B cell (primary cell): ENCODE measurements around the gene MALL. TPM values are rescaled to one million over a fixed set of nuclear protein-coding genes. Genes with fewer than 3 reads are reported as not detected.

Experiments
- ATAC-seq: fragments of 200-7000 bp; cut with Tn5 transposase; one replicate; pipeline ENCODE4 v1.10.0; 2021; ENCODE audit warnings: low read depth, mild to moderate bottlenecking, moderate number of reproducible peaks, moderate library complexity
- CTCF ChIA-PET: fragments of 350-600 bp; sonication (Branson Sonifier 250); formaldehyde crosslinking; loops from one replicate; lab custom pipeline; 2021; ENCODE audit warnings: antibody characterized with exemption, inconsistent platforms; lab: Charles Lee
- POLR2A ChIA-PET: fragments of 350-600 bp; sonication (Branson Sonifier 250); formaldehyde crosslinking; loops from one replicate; lab custom pipeline; 2021; ENCODE audit warnings: antibody characterized with exemption; lab: Charles Lee
- DNase-seq: peaks from one replicate; pipeline ENCODE4 v3.0.0; 2013
- H2AFZ ChIP-seq: 2 replicates; pipeline ENCODE4 v1.6.1; 2012; ENCODE audit warnings: mild to moderate bottlenecking, low read depth, low read length; ENCODE audit not compliant: insufficient read depth, poor library complexity, severe bottlenecking
- H3K27ac ChIP-seq, 2 donors: 1 replicate in 1 of 2; 2 replicates in 1 of 2; pipeline ENCODE4 v1.5.1; 2012 to 2013; ENCODE audit warnings: low read length in 2 of 2, mild to moderate bottlenecking in 2 of 2, moderate library complexity in 1 of 2
- H3K27me3 ChIP-seq, 4 experiments: fragments of 200-600 bp in 1 of 4; sonication (generic) in 1 of 4; replicated peaks in 1 of 4; 1 replicate in 2 of 4; 2 replicates in 2 of 4; pipeline versions ENCODE4 v1.6.1 to v1.7.0; 2013 to 2016; ENCODE audit warnings: low read length in 3 of 4, mild to moderate bottlenecking in 2 of 4, mixed read lengths in 1 of 4, moderate library complexity in 1 of 4; ENCODE audit not compliant: insufficient read depth in 4 of 4, control insufficient read depth in 3 of 4; ENCODE audit errors: control extremely low read depth in 1 of 4
- H3K36me3 ChIP-seq, 2 experiments: replicated peaks in 1 of 2; 1 replicate in 1 of 2; 2 replicates in 1 of 2; pipeline versions ENCODE4 v1.6.1 to v1.7.1; 2013; ENCODE audit warnings: low read length in 1 of 2; ENCODE audit not compliant: insufficient read depth in 2 of 2, control insufficient read depth in 1 of 2; ENCODE audit errors: control extremely low read depth in 1 of 2, extremely low read depth in 1 of 2
- H3K4me1 ChIP-seq, 2 donors: fragments of 200-600 bp in 1 of 2; sonication (generic) in 1 of 2; 1 replicate in 1 of 2; 2 replicates in 1 of 2; pipeline versions ENCODE4 v1.5.1 to v1.6.1; 2013 to 2017; ENCODE audit warnings: low read length in 2 of 2; ENCODE audit not compliant: control insufficient read depth in 2 of 2, insufficient read depth in 2 of 2
- H3K4me2 ChIP-seq: replicated peaks from 2 replicates; pipeline ENCODE3; 2012; ENCODE audit warnings: mild to moderate bottlenecking, low read depth, low read length; ENCODE audit not compliant: poor library complexity, severe bottlenecking
- H3K4me3 ChIP-seq, 5 experiments: fragments of 200-600 bp in 1 of 5; sonication (generic) in 1 of 5; 1 replicate in 3 of 5; 2 replicates in 2 of 5; pipeline versions ENCODE4 v1.5.1 to v1.7.0; 2011 to 2016; ENCODE audit warnings: low read length in 4 of 5, mild to moderate bottlenecking in 4 of 5, low read depth in 2 of 5, control low read depth in 1 of 5, moderate library complexity in 1 of 5; ENCODE audit not compliant: insufficient read depth in 1 of 5; ENCODE audit errors: control extremely low read depth in 1 of 5, extremely low read depth in 1 of 5
- H3K79me2 ChIP-seq: fragments of 200-600 bp; sonication (generic); one replicate; pipeline ENCODE4 v1.6.0; 2016; ENCODE audit warnings: low read length; ENCODE audit not compliant: control insufficient read depth, insufficient read depth
- H3K9ac ChIP-seq: fragments of 200-600 bp; sonication (generic); 2 replicates; pipeline ENCODE4 v1.6.1; 2017; ENCODE audit warnings: mild to moderate bottlenecking, low read length, moderate library complexity
- H3K9me3 ChIP-seq, 3 donors: one replicate each; pipeline versions ENCODE4 v1.6.1 to v1.7.1; 2013; ENCODE audit warnings: low read length in 2 of 3; ENCODE audit not compliant: control insufficient read depth in 2 of 3, insufficient read depth in 1 of 3; ENCODE audit errors: control extremely low read depth in 1 of 3
- H4K20me1 ChIP-seq: 2 replicates; pipeline ENCODE4 v1.6.0; 2012; ENCODE audit warnings: mild to moderate bottlenecking, low read length; ENCODE audit not compliant: insufficient read depth, control insufficient read depth, poor library complexity, severe bottlenecking
- H3K27ac Mint-ChIP-seq: one replicate; pipeline ENCODE4 v1.8.0; 2021; ENCODE audit warnings: mixed read lengths
- H3K27me3 Mint-ChIP-seq: one replicate; pipeline ENCODE4 v1.8.0; 2021; ENCODE audit warnings: mixed read lengths
- H3K4me1 Mint-ChIP-seq: one replicate; pipeline ENCODE4 v1.8.0; 2021; ENCODE audit warnings: mixed read lengths
- H3K4me3 Mint-ChIP-seq: one replicate; pipeline ENCODE4 v1.8.0; 2021; ENCODE audit warnings: mixed read lengths
- H3K9me3 Mint-ChIP-seq: one replicate; pipeline ENCODE4 v1.8.0; 2022; ENCODE audit warnings: mixed read lengths; ENCODE audit not compliant: insufficient read depth
- CTCF ChIP-seq: fragments of 200-600 bp; IDR thresholded peaks from one replicate; pipeline ENCODE4 v1.8.0; 2022; ENCODE audit warnings: antibody characterized with exemption, mild to moderate bottlenecking
- EZH2 ChIP-seq: IDR thresholded peaks from 2 replicates; pipeline ENCODE4 v1.6.1; 2012; ENCODE audit warnings: borderline replicate concordance, low read depth, mild to moderate bottlenecking, moderate library complexity, low read length; ENCODE audit not compliant: insufficient read depth, poor library complexity, severe bottlenecking
- WGBS: methylation state at CpG from one replicate; pipeline ENCODE4 v1.1.5; 2013; ENCODE audit warnings: missing lambda C conversion rate; ENCODE audit not compliant: insufficient coverage; 5-methylcytosine and 5-hydroxymethylcytosine counted together
- intact Hi-C: fragments of 100-400 bp; cut with micrococcal nuclease; formaldehyde crosslinking; loops from one replicate; pipeline ENCODE4 v1.10.0; 2022
- polyA plus RNA-seq: library from polyadenylated mRNA; depleted of rRNA; stranded (reverse); fragments of >200 nt; gene quantifications from 2 replicates; pipeline ENCODE4 v1.2.3, GENCODE V29; 2012
- total RNA-seq, 2 donors: library from RNA; stranded (reverse); fragments of 120-200 nt in 1 of 2; gene quantifications; 1 replicate in 1 of 2; 2 replicates in 1 of 2; pipeline versions ENCODE4 v1.2.3 to v1.2.4, GENCODE V29; 2013 to 2022

MALL gene
- total and polyA plus RNA-seq, 2 donors (not counting 1 experiment from before 2014, with no cell fraction given), result not detected

DNA sequence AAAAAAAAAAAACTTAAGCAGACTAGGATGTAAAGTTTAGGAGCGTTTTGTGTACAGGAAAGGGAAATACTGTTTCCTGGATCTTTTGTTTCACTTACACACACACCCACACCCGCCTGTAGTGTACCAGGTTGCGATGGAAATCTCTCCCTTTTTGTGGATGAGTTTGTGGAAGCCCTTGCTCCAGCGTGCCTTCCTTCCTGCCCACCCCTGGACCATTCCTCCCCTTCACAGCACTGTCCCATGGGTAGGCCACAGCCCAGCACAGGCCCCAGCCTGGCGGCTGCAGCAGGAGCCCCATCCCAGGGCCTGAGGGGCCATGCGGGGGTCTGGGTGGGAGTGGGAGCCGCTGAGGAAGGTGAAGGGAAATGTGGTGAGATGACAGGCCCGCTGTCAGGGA lies 15.1 kb downstream of the MALL start:
- WGBS, result 69% methylated on average over 5 of the region's 8 CpGs
- peaks cover 0 to 7% (median 0%) of the 10 kb centered on the region in 4 experiments for H3K27me3 ChIP-seq
- no peak for TF ChIP-seq CTCF
- TF ChIP-seq EZH2, result no peak
- ChIA-PET CTCF (no interaction called here), POLR2A (no interaction called here)
- no peak overlapping the region for H3K4me3 Mint-ChIP-seq
- H3K4me1 Mint-ChIP-seq, result no peaks in the 10 kb centered on the region
- no peak overlapping the region for H3K4me2 ChIP-seq
- no peak overlapping the region for H3K27ac Mint-ChIP-seq
- no peaks in the 10 kb centered on the region for H3K79me2 ChIP-seq
- H4K20me1 ChIP-seq, result no peaks in the 10 kb centered on the region
- no peak overlapping the region for H2AFZ ChIP-seq
- H3K36me3 ChIP-seq, result no peaks in the 10 kb centered on the region
- no peaks in the 10 kb centered on the region for H3K4me1 ChIP-seq
- peaks cover 2% of the 10 kb centered on the region for H3K9me3 Mint-ChIP-seq
- H3K27me3 Mint-ChIP-seq, result peaks cover 29% of the 10 kb centered on the region
- DNase-seq (no peak), ATAC-seq (no peak)
- H3K9me3 ChIP-seq, result peaks cover 0 to 3% (median 0%) of the 10 kb centered on the region in 3 donors
- no peak overlapping the region for H3K27ac ChIP-seq
- no peak overlapping the region for H3K4me3 ChIP-seq
- intact Hi-C loops, result no loop called here
- H3K9ac ChIP-seq, result no peak overlapping the region

DNA sequence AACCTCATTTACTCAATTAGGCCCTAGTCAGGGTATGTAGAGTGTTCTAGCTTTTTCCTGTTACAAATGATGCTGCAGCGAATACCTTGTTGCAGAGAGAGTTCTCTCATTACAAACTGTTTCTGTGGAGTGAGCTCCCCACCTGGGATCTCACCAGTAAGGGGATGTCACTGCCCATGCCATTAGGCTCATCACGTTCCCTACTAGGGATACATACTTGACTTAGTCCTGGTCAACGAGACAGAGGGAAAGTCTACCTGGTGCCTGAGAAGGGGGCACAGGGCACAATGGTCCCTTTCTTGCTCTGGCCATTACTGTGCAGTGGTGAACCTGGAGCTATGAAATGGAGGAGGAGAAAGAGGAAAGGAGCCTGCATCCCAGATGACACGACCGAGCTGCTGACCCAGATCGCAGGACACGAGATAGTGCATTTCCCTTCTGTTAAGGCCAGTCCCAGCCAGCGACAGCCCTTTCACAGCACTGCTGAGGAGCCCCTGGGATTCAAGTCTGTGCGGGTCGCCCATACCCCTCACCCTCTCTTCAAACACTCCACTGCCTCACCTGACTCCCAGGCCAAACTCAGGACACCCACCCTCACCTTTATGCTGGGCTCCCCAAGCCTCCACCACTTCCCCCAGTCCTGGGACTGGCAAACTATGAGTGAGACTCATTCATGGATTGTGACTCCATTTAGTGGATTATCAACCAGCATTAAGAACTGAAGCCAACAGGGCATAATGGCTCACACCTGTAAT lies 16.0 kb downstream of the MALL start:
- no peak for DNase-seq
- 98% methylated on average over 6 of the region's 10 CpGs for WGBS
- no peaks in the 10 kb centered on the region for H3K36me3 ChIP-seq

More for the DNA sequence above, 16.0 kb downstream of the MALL start:
- no peak overlapping the region for H3K27ac ChIP-seq
- no peak overlapping the region for H3K4me2 ChIP-seq
- H4K20me1 ChIP-seq, result no peaks in the 10 kb centered on the region
- TF ChIP-seq CTCF (no peak), EZH2 (no peak)
- intact Hi-C loops, result no loop called here
- H3K27ac Mint-ChIP-seq, result no peak overlapping the region
- POLR2A ChIA-PET, result no interaction called here
- H3K4me1 ChIP-seq, result no peaks in the 10 kb centered on the region
- peaks cover 0 to 3% (median 0%) of the 10 kb centered on the region in 3 donors for H3K9me3 ChIP-seq
- CTCF ChIA-PET, result no interaction called here
- H3K27me3 Mint-ChIP-seq, result peaks cover 21% of the 10 kb centered on the region
- no peak overlapping the region for H2AFZ ChIP-seq
- no peak overlapping the region for H3K4me3 ChIP-seq
- H3K79me2 ChIP-seq, result no peaks in the 10 kb centered on the region
- no peaks in the 10 kb centered on the region for H3K4me1 Mint-ChIP-seq
- no peak for ATAC-seq
- no peaks in the 10 kb centered on the region for H3K27me3 ChIP-seq
- H3K9me3 Mint-ChIP-seq, result peaks cover 2% of the 10 kb centered on the region
- no peak overlapping the region for H3K9ac ChIP-seq
- H3K4me3 Mint-ChIP-seq, result no peak overlapping the region
